ENCODE results near the gene ABHD17A.

The ABHD17A gene

DNA sequence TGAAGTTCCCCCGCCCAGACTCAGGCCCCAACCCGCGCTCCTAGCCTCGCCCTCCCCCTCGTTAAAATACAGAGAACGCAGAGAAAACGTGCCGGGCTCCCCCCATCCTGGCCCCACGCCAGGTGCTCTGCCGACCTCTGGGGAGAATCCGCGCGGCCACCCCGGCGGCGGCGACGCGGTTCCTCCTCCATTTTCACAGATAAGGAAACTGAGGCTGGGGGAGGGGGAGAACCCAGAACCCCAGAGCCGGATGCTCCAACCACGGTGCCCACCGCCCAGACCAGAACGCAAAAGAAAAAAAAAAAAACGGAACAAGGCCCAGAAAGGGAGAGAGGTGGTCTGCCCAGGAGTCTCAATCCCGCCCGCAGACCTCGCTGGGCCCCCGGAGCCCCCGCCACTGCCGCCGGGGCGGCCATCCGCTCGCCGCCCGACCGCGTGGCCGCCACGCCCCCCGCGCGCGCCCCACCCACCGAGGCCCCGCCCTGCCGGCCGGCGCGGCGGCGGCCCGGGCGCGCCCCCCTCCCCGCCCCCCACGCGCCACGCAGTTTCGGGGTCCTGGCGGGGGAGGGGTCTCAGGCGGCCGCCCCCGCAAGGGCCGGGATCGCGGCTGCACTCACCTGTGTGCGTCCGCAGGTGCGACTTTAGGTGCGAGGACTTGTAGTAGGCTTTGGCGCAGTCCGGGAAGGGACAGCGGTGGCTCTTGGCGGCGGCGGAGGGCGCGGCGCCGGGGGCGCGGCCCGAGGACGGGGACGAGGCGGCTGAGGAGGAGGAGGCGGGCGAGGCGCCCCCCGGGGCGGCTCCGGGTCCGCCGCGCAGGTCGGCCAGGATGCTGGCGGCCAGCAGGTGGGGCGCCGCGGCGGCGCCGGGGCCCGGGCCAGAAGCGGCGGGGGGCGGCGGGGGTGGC is 22.6 kb downstream of the ABHD17A start:
- DNase-seq, result no peak

DNA sequence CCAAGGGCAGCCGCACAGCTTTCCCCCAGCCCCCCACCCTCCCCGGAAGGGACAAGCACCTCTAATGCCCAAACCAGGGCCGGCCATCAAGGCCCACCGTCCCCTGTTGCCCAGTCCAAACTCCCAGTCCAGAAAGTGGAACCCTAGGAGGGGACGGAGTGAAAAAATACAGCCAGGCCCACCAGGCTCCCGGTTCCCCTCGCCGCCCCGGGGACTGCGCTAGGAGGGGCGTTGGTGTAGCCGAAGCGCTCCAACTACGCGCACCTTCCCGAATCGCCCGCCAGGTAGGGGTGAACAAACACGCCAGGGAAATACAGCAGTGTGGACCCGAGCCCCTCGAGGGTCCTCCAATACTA is 23.2 kb downstream of the ABHD17A start:
- no peak for DNase-seq

DNA sequence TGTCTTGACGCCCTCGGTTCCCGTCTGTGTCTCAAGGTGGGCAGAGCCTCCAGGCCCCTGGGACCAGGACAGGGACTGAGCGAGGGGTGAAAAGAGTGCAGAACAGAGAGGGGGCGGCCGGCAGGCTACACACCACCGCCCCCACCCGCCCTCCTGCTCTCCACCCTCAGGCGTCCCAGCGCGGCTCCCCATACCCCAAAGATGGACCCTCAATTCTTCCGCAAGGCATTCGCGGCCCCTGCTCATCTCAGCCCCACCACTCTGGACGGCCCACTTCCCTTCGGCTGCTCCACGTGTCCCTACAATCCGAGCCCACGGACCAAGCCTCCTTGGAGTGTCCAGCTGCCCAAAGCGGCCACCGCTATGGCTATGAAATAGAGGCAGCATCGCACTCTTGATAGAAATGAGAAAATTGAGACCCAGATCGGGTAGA is 23.7 kb downstream of the ABHD17A start:
- DNase-seq, result no peak

DNA sequence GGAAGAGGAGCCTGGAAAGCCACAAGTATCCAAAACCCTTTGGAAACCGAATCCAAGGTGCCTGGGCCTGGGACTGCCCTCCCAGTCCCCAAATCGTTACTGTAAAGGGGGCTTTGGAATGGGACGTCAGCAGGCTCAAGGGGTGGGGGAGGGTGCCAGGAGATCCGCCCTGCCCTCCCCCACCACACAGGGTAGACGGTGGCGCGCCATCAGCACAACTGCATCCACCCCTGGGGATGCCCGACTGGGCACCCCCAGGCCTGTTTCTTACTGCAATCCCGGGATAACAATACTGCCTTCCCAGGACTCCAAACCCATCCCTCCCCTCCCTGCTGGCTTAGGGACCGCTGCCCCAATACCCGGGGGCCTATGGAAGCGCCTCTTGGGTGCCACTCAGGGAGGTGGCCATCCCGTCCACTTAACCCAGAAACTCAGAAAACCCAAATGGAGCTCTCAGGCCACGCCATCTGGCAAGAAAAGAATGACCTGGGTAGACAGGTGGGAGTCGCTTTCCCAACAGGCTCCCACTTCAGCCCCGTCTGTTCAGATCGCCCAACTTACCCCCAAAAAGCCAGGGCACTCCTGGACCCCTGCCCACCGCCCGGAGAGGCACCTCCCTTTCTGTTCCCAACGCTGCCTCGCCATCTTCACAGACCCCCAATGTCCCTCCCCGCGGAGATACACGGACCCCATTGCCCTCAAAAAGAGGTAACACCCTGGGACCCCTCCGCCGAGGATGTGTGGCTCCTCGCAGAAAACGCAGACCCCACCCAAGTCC is 24.3 kb downstream of the ABHD17A start:
- no peak for DNase-seq

DNA sequence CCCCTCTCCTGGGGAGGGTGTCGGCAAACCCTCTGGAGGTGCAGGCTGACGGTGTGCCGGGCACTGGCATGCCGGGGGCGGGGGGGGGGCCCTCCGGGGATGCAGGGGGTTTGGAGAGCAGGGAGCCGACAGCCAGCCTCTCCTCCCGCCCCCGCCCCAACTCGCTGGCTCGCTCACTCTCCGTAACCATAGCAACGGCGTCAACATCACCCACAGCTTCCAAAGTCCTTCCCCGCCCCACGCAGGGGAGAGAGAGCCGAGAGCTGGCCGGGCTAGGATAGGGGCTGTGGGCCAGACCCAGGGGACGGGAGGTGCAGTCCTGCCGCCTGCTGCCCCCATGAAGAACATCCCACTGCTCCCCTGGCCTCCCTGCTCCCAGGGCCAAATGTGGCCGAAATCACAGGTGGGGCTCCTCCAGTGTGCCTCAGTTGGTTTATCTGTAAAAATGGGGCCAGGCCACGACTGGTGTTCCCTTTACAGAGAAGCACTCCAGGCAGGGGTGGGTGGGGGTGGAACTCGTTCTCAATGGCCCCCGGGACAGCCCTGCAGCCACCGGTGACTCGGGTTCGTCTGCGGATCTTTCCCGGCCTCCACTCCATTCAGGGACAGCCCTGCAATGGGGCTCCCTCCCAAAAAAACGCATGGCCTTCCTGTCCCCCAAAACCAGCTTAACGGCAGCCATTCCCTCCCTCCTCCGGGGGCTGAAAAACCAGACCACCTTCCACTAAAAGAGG is 25.1 kb downstream of the ABHD17A start:
- DNase-seq, result peak; percentile 69

DNA sequence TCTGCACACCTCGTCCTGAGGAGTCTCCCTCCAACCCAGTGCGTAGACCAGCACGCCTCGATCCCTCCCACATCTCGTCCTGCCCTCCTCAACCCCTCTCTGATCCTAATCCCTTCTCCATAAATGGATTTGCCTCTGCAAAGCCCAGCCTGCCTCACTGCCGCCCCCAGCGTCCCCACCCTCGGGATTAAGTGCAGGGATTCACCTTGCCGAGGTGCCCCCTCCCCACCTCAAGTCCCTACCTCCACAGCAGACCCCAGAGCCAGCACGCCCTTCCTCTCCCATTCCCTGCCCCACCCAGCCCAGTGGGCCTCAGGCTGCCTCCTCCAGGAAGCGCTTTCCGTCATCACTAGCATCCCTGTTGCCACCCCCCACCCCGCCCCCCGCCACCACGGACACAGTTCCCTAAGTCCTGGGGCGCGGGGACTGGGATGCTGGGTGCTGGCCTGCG is 25.9 kb downstream of the ABHD17A start:
- no peak for DNase-seq

DNA sequence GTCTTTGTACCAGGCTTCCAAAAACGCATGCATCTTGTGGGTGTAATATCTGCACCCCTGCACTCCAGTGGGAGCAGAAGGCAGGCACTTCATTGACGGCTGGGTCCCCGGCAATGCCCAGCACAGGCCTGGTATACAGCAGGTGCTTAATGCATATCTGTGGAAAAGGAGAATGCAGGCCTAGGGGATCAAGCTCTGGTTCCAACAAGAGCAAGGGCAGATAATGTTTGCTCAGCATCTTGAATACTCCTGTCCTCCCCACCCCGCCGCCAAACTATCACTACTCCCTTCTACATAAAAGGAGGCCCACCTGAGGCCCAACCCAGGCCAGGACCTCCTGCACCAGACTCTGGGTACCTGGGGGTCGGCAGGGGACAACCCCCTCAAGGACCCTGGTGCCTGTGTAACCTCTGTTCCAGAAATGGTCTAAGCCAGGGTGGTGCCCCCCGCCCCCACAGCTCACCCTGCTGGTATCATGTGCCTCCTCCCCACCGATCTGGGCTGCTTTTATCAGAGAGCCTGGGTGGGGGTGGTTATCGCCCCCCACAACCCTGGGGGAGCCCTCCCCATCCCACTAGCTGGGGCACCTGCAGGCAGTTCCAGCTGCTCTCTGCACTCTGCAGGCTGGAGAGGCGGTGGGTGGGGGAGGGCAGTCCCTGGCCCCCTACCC is 26.7 kb downstream of the ABHD17A start:
- no peak for DNase-seq

DNA sequence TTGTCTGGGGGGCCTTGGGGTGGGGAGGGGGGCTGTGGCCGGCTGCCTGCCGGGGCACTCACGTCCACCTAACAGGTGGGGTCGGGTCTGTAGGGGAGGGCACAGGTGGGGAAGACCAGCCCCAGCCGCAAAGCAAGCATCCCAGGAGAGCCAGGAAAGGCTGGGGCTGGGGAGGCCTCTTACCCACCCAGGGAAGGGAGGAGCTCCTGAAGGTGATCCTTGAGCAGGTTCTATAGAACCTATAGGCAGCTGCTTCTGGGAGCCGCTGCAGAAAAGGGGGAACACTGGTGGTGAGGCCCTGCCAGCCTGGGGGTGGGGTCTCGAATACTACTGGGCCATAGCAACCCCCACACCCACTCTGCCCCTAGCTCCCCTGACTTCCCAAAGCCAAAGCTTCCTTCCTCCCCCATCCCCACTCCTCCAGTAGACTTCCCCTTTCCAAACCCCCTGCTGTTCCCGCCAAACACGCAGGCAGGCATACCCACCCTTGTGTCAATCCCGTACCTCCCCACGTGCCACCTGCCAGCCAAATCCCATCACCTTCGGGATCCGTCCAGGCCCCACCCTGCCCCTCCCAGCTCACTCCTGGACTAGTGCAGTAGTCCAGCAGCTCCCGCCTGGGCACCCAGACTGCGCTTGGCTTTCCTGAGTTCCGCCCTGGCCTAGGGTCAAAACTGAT is 27.5 kb downstream of the ABHD17A start:
- DNase-seq, result no peak

DNA sequence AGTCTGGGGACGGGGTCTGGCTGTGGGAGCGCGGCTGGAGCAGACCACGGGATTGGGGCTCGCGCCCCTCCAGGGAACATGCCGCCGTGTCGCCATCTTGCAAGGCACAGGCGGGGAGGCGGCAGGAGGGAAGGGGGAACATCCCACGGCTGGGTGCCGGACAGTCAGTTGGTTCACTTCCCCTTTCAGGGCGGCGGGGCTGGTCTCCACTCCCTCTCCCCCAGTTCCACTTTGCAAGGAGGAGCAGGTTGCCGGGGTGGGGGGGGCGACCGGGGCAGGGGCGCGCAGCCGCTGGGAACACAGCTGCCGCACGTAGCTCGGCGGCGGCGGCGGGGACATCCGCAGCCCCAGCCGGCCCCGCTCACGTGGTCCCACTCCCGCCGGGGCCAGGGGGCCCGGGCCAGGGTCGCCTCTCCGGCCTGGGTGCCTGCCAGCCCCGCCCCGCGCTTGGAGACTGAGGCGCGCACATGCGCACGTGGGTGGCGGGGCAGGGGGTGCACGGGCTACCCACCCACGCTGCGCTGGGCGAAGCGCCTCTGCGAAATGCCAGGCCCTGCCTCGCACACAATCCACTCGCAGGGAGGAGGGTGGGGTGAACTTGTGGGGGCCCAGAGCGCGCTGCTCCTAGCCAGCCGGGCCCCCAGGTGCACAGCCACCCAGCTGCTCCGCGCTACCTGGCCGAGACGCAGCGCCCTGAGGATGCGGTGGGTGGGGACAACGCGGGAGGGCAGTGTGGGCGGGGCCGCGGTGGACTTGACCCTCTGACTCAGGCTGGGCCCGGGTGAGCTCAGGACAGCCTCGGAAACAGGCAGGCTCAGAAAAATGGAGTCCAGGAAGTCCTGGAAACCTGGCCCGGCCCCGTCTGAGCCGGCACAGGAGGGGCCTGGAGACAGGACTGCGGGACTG is 28.3 kb downstream of the ABHD17A start:
- no peak for DNase-seq

DNA sequence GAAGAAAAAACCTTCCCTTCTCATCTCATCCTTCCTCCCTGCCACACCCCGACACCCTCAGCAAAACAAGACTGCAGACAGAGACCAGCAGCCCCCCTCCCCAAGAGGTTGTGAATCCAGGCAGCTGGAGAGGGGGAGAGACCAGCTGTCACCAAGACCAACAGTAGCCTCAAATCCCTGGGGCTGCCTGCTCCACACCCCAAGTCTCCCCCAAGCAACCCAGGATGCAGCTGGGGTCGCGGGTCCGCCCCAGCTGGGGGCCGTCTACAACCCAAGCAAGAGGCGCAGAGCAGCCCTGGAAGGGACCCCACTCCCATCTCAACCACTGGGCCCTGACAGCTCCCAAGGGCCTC is 29.0 kb downstream of the ABHD17A start:
- no peak for DNase-seq

DNA sequence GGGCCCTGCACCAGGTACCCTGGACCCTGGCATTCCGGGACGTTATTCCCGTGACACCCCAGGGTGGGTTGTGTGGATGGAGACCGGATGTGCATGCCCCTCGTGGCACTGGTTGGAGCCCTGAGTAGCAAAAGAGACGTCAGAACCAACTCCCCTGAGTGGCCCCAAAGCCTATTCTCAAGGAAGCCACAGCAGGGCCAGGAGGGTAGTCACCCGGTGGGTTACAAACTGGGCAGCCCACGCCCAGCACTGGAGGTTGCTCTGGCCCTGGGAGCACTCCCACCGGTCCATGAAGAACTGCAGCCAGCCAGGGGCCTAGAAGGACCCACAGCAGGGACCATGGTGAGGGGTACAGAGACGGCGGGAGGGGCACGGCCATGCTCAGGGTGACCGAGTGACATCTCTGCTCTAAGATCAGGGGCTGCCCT is 29.5 kb downstream of the ABHD17A start:
- no peak for DNase-seq

DNA sequence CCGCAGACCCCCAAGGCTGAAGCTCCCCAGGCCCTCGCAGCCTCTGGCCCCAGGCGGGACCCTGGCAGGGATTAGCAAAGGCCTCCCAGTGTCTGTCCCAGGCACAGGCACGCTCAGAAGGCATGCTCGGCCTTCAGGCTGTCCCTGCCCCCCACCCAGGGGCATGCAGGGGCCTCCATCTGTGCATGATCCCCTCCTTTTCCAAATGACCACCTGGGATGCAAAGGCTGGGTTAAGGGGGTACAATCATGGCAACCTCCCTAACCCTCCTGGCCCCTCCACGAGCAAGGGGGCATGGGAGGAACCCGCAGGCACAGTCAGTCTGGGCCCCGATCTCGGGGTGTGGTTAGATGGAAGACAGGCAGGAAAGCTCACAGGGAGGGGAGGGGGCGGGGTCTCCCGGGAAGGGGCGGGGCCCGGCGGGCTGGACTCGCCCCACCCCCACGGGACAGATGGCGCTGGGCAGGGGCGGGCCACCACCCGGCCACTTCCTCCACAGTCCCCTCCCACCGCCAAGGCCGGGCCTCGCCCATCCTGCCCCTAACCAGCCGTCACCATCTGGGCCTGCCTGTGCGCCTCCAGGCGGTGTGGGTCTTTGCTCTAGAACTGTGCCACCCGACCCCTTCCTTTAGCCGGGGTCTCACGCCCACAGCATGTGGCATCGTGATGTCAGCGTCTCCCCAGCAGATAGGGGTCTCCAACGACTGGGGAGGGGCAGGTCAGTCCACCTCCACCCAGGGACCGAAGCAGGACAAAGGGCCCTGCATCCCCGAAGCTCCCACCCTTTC is 30.1 kb downstream of the ABHD17A start:
- peak; percentile 60 for DNase-seq

DNA sequence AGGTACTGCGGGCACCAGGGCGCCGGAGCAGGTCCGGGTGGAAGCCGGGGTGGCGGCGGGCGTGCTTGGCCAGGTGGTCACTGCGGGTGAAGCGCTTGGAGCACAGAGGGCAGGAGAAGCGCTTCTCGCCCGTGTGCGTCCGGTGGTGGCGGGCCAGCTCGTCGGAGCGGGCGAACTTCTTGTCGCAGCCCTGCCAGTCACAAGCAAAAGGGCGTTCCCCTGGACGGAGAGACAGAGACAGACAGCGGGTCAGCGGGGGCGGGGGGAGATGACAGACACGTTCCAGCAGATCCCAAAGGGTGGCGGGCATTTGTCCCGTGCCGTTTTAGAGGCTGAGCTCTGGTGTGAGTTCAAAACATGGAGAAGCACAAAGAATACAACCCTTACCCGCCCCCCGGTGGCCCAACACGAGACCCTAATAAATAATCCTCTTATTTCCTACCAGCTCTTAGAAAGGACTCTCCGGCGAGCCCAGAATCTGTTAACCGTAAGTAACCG is 30.7 kb downstream of the ABHD17A start:
- DNase-seq, result no peak

DNA sequence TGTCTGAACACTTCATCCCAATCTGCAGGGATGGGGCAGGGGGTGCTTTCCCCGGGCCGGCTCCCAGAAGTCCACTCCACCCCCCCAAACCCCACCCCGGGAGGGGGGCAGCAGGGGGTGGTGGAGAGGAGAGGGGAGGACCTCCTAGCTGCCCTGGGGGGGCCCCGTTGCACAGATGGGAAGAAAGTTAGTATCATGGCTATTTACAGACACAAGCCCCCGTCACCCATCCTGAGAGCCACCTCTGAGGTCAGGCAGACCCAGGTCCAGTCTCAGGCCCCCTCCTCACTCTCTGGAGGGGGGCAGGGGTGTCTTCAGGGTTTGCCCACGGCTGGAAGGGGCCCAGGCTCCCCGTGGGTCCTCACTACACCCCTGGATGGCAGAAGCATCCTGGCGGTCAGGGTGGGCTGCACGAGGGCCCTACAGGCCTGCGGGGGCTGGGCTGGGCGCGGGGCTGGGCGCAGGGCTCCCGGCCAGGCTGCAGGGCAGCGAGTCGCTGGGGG is 31.2 kb downstream of the ABHD17A start:
- DNase-seq, result no peak

DNA sequence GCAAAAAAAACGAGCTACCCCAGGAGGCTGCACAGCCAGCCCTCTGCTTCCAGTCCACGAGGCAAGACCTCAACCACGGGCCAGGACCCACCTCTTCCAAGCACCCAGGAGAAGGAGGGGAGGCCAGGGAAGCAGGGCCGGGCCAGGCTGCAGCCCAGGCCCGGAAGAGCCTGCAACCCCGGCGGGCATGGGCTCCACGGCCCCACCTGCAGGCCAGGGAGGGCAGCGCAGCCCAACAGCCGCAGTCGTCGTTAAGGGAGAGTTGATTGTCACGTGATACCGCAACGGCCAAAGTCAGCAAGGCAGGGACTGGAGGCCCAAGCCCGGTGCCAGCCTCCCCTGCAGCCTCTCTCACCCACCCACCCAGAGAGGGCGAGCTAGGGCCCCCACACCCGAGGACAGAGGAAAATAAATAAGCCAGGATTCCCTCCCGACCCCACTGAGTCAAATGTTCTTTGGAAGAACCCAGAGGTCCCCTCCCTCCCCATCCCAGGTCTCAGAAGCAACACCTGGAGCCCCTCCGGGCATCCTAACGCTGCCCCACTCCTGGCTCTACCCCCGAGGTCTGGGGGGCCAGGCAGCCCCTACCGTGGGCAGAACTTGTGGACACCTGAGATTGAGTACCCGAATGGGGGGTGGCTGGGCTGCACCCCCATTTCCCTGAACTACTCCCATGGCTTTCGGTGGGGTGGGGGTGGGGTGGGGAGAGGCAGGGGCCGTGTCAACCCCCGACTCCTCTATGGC is 31.8 kb downstream of the ABHD17A start:
- DNase-seq, result no peak

DNA sequence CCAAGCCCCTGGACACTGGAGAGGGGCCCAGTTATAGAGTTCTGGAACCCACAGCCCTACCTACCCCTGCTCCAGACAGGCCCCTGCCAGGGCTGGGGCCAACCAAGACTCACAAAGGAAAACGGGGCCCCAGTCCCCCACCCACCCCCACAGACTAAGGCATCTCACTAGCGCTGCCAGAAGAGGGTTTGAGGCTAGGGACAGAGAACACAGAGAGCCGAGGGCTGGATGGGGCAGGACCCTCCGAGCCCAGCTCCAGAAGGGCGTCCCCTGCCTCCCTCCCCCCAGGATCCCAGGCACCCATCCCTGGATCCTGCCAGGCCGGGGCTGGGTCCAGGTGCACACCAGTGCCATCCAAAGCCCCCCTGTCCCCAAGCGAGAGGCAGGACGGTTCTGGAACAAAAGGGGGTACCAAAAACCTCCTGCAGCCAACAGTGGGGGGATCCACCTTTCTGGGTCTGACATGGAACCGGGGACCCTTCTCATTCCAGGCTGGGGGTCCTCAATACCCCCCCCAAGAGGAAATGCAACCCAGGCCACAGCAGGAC is 32.6 kb downstream of the ABHD17A start:
- no peak for DNase-seq

DNA sequence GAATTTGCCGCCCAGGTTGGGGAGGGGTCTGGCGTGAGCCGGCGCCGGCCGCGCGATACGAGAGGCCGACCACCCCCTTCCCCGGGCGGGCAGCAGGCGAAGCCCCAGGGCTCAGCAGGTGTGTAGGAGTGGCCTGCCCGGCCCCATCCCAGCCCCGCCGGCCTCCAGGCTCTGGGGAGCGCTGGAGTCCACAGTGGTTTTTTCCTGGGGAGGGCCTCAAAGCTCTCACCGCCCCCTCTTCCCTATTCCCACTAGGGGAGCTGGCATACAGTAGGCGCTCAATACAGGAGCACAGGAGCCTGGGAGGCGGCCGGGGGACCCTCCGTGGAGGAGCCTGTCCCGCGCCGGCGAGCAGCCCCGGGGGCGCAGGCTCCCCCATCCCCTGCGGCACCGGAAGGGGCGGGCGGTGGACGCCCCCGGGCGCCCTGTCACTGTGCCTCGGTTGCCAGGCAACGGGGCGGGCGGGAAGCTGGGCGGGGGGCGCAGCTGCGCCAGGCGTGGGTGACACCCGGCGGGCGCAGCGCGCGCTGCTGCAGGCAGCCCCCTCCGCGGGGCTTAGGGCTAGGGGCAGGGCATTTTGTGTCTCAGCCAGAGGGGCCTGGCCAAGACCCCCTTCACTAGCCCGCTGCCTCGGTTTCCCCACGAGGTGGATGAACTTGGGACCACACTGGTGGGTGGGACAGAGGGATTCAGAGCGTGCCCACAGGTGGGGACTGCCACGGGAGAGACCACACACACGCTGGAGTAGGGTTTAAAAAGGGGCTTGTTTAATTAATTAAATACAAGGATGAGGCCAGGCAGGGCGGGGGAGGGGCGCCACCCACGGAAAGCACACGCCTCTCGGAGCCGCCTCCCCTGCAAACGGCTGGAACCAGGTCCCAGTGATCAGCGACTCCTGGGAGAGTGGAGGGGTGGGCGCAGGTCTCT is 33.4 kb downstream of the ABHD17A start:
- DNase-seq, result no peak

All from amniotic stem cell (primary cell).